ENCODE measurements around the gene UTRN.

Gene UTRN

DNA sequence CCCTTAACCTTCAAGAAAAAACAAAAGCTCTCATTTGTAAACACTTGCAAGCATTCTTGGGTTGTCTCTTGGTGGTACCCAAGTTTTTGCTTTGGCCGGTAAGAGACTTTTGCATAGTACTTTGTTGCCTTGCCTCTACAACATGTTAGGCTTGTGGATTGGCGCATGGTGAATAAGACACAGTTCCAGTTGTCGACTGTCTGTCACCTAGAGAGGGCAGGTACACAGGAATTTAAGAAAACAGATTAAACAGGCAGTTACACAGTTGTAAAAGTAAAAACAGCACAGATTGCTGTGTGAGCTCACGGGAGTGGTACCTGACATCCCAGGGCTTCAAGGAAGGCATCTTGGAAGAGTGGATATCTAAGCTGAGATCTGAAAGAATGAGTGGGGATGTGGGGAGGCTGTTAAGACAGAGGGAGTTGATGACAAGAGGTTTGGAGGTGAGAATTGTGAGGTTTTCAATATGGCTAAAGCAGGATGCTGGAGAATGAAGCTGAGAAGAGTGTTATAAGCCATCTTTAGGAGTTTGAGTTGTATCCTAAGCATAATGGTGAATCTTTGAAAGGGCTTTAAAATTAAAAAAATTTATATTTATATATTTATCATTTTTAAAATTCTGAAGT is 19.2 kb downstream of the UTRN start:
- H3K4me3 ChIP-seq (ENCODE audit: low read length): no peak overlapping the region
- DNase-seq (ENCODE audit: low read depth, low spot score): no peak

DNA sequence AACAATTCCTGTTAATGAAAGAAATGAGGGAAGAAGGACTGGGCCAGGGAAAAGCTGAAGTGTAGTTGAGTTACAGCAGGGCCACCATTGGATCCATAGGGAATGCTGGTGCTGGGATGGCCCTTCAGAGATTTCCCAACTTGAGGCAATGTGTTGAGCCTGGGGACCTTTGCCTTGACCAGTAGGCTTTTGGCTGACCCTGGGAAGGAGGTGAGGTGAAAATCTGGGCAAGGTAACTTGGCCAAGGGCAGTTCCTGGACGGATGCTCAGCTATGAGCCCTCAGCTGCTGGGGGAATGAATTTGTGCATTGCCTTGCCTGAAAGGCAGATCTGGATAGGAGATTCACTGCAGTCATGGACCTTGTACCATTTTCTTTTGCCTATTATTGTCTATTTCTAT is 20.4 kb downstream of the UTRN start:
- no peak overlapping the region for H3K4me3 ChIP-seq (ENCODE audit: low read length)
- DNase-seq (ENCODE audit: low read depth, low spot score): no peak

GRCh38 chr6:144305985-144306384 is 20.9 kb downstream of the UTRN start:
- no peak overlapping the region for H3K4me3 ChIP-seq (ENCODE audit: low read length)
- DNase-seq (ENCODE audit: low read depth, low spot score): no peak

DNA sequence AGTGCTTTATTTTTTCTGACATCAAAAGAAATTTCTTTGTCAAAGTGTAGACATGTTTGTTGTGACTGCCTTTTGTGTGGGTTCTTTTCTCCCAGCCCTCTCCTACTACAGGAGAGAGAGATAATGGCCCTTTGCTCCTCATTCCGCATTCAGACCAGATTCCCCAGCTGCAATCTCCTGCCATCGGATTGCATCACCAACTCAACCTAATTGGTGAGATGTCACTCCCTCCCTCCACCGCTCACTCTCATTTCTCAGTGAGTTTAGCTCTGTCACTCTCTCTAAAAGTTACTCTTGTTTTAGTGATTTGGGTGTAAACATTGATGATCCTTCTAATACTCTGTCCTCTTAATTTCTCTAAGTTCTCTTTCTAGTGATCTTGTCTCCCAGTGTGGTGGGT is 22.7 kb downstream of the UTRN start:
- no peak for DNase-seq (ENCODE audit: low read depth, low spot score)
- H3K4me3 ChIP-seq (ENCODE audit: low read length): no peak overlapping the region

DNA sequence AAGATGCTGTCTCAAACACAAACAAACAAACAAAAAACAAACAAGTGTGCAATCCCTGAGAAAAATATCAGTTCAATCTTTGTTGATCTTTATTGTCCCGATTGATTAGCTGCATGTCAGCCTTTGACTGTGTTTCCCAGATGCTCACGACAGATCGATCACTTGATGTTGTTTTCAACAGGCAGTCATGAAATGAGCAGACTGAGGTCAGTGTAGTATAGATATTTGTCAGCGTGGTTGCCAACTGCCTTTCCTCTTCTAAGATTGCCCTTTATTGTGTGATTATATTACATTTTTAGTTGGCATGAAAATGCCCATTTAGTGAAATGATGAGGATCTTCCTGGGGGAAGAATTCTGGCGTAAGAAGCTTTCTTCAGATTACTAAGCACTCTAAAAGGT is 25.6 kb downstream of the UTRN start:
- no peak overlapping the region for H3K4me3 ChIP-seq (ENCODE audit: low read length)
- DNase-seq (ENCODE audit: low read depth, low spot score): no peak

DNA sequence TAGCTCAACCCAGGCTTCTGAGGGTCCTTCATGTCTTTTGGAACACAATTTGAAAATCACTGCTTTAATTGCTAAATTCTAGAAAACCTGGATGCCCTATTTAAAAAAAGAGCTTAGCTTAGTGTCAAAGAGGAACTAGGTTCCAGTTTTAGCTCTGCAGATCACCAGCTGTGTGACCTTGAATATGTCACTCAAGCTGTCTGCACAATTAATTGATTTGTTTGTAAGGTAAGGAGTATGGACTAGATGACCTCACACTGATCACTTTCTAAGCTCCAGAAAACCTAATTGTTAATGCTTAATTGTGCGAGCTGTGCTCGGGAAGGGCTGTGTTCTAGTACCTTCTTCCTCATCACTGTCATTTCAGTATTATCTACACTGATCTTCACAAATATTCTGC is 26.2 kb downstream of the UTRN start:
- DNase-seq (ENCODE audit: low read depth, low spot score): no peak
- no peak overlapping the region for H3K4me3 ChIP-seq (ENCODE audit: low read length)

- no peak for DNase-seq (ENCODE audit: low read depth, low spot score)
- no peak overlapping the region for H3K4me3 ChIP-seq (ENCODE audit: low read length)
Measured at GRCh38 chr6:144314003-144314485, 28.9 kb downstream of the UTRN start.

DNA sequence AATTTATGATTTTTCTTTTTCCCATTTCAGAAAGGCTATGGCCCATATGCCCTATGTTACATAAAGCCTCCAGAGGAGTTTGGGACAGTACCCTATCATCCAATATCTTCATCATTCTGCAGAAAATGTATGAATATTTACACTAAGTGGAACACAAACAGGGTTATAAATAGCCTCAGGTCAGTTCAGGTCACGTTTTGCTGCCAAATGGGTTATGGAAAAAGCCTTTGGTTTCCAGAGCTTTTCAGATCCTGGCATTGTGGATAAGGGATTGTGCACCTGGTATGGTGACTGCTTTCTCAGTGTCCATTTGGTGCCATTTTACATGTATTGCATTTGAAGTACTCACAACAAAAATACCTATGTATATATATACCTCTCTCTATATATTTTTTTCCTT is 29.4 kb downstream of the UTRN start:
- H3K4me3 ChIP-seq (ENCODE audit: low read length): no peak overlapping the region
- no peak for DNase-seq (ENCODE audit: low read depth, low spot score)

DNA sequence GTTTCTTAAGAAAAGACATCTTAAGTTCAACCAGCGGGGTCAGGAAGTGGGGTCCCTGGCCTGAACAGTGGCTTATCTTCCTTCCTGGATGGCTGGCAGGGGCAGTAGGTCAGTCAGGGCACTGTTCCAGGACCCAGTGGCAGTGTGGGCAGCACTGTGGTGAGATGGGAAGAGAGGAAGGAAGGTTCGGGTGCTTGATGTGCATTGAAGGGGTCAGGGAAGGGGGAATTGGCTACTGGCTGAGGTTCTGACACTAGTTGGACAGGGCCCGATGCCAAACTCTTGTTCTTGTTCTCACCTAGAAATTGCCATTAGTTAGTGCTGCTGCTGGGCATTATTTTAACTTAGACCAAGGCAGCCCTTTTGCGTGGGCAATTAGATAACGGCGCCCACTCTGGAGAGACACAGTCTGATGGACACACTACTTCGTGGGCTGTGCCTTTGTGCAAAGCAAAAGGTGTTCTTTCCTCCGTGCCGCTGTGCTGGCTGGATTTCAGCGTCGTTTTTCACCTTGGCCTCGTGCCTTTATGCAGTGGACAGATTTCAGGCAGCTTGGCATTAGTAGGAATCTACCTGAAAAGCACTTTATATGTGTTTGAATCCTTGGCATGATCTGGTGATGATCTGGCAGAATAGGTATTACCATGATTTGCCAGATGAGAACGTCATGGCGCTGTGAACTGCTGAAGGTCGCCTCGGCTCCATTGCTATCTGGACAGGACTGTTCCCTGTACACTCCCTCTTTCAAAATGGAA is 30.3 kb downstream of the UTRN start:
- H3K4me3 ChIP-seq (ENCODE audit: low read length): no peak overlapping the region
- no peak for DNase-seq (ENCODE audit: low read depth, low spot score)

- DNase-seq (ENCODE audit: low read depth, low spot score): no peak
- H3K4me3 ChIP-seq (ENCODE audit: low read length): no peak overlapping the region
Measured at GRCh38 chr6:144315981-144316861, 31.1 kb downstream of the UTRN start.

- DNase-seq (ENCODE audit: low read depth, low spot score): no peak
- no peak overlapping the region for H3K4me3 ChIP-seq (ENCODE audit: low read length)
Measured at GRCh38 chr6:144316862-144317195, 31.7 kb downstream of the UTRN start.

DNA sequence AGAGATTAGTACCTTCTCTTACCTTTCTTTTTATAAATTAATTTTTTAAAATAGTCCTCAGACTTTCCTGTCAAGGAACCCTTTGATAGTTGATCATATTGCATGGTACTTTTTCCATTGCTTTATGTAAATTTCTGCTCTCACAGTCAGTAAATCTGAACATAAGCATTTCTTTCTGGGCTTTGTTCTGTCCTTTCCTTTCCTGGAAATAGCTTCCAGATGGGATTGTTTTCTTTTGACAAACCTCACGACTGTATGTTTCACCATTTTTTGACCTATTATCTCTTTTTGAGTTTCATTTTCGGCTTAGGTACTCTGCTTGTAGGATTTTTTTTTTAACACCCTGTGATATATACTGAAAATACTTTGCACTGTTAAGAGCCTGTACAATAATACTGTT is 32.6 kb downstream of the UTRN start:
- no peak overlapping the region for H3K4me3 ChIP-seq (ENCODE audit: low read length)
- DNase-seq (ENCODE audit: low read depth, low spot score): no peak

DNA sequence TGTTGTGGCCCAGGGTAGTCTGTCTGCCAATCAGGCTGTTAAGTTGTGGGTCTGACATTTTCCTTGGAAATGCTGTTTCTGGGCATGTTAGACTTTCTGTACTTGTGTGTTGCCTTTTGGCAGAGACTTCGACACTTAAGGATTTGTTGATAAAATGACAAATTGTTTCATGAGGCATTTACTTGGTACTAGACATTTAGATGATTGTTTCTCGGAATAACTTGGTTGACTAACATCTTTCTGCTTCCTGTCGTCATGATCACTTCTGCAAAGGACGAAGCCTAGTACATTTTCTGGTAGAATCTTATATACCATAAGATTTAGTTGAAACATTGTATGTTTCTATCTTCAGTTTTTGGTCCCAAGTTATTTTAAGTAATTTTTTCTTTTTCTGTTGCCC is 34.1 kb downstream of the UTRN start:
- DNase-seq (ENCODE audit: low read depth, low spot score): no peak
- H3K4me3 ChIP-seq (ENCODE audit: low read length): no peak overlapping the region

DNA sequence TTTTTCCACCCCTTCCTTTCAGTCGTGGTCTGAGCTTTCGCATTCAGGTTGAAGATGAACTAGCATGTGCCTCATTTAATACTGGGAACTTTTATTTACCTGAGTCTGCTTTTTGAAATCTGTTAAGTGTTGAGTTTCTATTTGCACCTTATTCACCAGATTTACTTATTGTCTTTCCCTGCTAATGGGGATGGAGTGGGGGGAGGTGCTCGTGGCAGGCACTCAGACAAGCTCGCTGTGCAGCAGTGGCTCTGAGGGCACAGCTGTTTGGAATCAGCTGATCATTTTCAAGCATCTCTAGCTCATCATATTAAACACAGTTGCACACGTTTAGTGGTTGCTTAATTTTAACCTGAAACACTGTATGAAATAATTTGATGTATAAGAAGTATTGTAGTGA is 35.6 kb downstream of the UTRN start:
- no peak for DNase-seq (ENCODE audit: low read depth, low spot score)

DNA sequence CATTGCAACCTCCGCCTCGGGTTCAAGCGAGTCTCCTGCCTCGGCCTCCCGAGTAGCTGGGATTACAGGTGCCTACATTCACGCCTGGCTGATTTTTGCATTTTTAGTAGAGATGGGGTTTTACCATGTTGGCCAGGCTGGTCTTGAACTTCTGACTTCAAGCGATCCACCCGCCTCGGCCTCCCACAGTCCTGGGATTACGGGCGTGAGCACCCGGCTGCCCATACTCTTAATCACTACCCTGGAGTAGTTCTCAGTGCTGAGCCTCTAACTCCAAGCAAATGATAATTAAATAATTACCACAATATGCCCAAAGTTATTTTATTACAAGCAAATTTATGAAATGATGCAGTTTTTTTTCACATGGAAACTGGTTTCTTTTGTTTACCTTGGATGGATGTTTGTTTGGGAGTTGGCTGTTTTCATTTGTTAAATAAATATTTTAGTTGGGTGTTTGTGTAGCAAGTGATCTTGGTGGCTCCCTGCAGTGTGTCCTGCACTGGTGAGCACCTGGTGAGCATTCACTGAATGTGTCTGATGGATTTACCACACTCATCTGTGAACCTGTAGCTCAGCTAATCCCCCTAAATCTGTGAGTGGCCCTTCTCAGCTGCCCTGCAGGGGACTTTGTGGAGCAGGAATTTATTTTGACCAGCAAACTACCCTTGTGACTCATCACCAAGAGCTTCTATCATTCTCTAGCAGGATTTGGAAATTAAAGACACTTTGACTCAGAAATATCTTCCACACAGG is 36.9 kb downstream of the UTRN start:
- no peak overlapping the region for H3K4me3 ChIP-seq (ENCODE audit: low read length)
- DNase-seq (ENCODE audit: low read depth, low spot score): no peak

More for the DNA sequence above, 35.6 kb downstream of the UTRN start:
- no peak overlapping the region for H3K4me3 ChIP-seq (ENCODE audit: low read length)

GRCh38 chr6:144325232-144325631 is 40.1 kb downstream of the UTRN start:
- no peak for DNase-seq (ENCODE audit: low read depth, low spot score)
- no peak overlapping the region for H3K4me3 ChIP-seq (ENCODE audit: low read length)

DNA sequence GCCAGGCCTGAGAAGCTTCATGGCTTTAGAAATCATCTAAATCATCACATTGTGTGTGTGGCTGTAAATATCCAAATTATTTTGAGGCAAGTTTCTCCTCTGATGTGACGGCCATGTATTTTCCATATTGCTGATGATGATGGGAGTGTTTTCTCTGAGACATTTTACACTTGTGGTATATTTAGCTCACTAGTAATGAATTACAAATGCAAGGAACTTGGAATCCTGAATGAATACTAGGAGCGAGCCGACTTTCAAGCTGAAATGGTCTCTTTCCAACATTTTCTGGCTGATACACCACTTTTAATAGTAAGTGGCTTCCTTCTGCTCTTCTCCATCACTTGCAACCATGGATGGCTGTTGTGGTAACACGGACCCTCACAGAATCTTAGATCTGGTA is 41.3 kb downstream of the UTRN start:
- no peak for DNase-seq (ENCODE audit: low read depth, low spot score)
- H3K4me3 ChIP-seq (ENCODE audit: low read length): no peak overlapping the region

- no peak for DNase-seq (ENCODE audit: low read depth, low spot score)
Measured at GRCh38 chr6:144327081-144327480, 41.9 kb downstream of the UTRN start.

More at GRCh38 chr6:144327081-144327480, 41.9 kb downstream of the UTRN start:
- H3K4me3 ChIP-seq (ENCODE audit: low read length): no peak overlapping the region
